HFF-Myc (cell line): ENCODE data around the gene STXBP6.
A peak's percentile ranks its signal among the peaks of the same experiment; 100 is the strongest.

Experiments used
- DNase-seq: peaks from one replicate; pipeline ENCODE4 v3.0.0-alpha.2; 2011; ENCODE audit warnings: low read depth; ENCODE audit errors: extremely low read depth
- H3K4me3 ChIP-seq: replicated peaks from 2 replicates; pipeline ENCODE4 v1.5.1; 2011; ENCODE audit warnings: low read depth, mild to moderate bottlenecking, control low read depth, low read length
- CTCF ChIP-seq: IDR thresholded peaks from 2 replicates; pipeline ENCODE4 v1.5.1; 2012; ENCODE audit warnings: mild to moderate bottlenecking, low read depth, low read length, control low read depth; ENCODE audit errors: missing control alignments

STXBP6 gene

GRCh38 chr14:25006961-25007795 lies 42.8 kb downstream of the STXBP6 start:
- no peak overlapping the region for H3K4me3 ChIP-seq
- DNase-seq = peak; percentile 81
- TF ChIP-seq CTCF = no peak

GRCh38 chr14:25006031-25006430 lies 43.9 kb downstream of the STXBP6 start:
- no peak for DNase-seq
- no peak for TF ChIP-seq CTCF
- H3K4me3 ChIP-seq = no peak overlapping the region

- no peak for DNase-seq
- no peak overlapping the region for H3K4me3 ChIP-seq
- no peak for TF ChIP-seq CTCF
These were observed 45.5 kb downstream of the STXBP6 start for GRCh38 chr14:25004389-25004809.

GRCh38 chr14:25003537-25003936 lies 46.4 kb downstream of the STXBP6 start:
- no peak overlapping the region for H3K4me3 ChIP-seq
- TF ChIP-seq CTCF = no peak
- no peak for DNase-seq

GRCh38 chr14:25001601-25002000 lies 48.3 kb downstream of the STXBP6 start:
- no peak overlapping the region for H3K4me3 ChIP-seq
- DNase-seq = peak; percentile 26
- TF ChIP-seq CTCF = no peak

- no peak for TF ChIP-seq CTCF
- no peak for DNase-seq
- H3K4me3 ChIP-seq = no peak overlapping the region
These were observed 48.8 kb downstream of the STXBP6 start for GRCh38 chr14:25001156-25001555.

GRCh38 chr14:24999157-24999556 lies 50.8 kb downstream of the STXBP6 start:
- H3K4me3 ChIP-seq = no peak overlapping the region
- no peak for TF ChIP-seq CTCF
- DNase-seq = no peak
